ENCODE results near the gene HSF2BP.
A peak's percentile ranks its signal among the peaks of the same experiment; 100 is the strongest.
"Not testable (repeated sequence)": the region's sequence is repeated elsewhere in the genome, so short reads cannot be mapped to it uniquely, and the experiment has no call there.

HSF2BP gene

DNA sequence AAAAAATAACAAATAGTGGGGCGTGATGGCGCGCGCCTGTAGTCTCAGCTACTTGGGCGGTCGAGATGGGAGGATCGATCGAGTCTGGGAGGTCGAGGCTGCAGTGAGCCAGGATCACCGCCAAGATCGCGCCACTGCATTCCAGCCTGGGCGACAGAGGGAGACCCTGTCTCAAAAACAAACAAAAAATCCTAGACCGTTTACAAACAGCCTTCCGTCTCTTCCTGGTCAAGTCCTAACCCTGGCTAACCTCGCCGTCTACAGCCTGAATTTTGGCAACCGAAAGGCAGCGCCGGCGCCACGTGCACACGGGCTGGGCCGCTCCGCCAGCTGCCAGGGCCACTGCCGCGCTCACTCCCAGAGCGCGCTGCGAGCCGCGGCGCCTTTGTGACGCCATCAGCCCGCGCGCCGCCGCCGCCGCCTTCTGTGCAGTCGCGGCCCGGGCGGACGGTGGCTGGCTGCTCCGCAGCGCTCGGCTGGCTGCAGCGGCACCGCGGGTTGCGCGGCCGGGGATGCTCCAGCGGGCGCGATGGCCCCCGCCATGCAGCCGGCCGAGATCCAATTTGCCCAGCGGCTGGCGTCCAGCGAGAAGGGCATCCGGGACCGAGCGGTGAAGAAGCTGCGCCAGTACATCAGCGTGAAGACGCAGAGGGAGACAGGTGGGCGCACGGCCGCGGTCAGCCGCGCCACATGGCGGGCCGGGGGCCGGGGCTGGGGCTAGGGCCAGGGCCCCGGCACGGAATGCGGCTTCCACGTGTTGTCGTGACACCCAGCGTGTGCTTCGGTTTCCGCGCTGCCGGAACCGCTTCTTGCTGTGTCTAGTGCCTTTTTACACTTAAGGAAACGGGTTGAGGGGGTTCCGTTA is at the start of gene HSF2BP, which contains the start of gene RRP1B:
Gene HSF2BP, minus strand, starts transcription at position 353 of the 865 bp plus-strand sequence. CDS start 1,392 bp downstream, outside the sequence.
Gene RRP1B, plus strand, starts transcription at position 425 of the 865 bp plus-strand sequence. Its CDS starts 105 bp downstream, at position 530.
- DNase-seq (ENCODE audit: low spot score), result peak; percentile 69

DNA sequence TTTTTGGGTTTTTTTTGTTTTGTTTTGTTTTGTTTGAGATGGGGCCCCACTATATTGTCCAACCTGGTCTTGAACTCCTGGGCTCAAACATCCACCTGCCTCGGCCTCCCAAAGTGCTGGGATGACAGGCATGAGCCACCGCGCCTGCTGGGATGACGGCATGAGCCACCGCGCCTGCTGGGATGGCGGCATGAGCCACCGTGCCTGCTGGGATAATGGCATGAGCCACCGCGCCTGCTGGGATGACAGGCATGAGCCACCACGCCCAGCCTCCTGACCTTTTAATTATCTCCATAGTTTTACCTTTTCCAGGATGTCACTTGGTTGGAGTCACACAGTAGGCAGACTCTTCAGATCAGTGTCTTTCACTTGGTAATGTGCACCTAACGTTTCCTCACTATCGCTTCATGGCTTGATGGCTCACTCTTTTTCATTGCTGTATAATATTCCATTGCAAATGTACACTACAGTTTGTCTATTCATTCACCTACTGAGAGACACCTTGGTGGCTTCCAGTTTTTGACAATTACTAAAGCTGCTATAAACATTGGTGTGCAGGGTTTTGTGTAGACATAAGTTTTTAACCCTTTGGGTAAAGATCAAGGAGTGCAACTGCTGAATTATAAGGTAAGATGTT is 49.6 kb upstream of the HSF2BP start:
- DNase-seq (ENCODE audit: low spot score), result no peak

DNA sequence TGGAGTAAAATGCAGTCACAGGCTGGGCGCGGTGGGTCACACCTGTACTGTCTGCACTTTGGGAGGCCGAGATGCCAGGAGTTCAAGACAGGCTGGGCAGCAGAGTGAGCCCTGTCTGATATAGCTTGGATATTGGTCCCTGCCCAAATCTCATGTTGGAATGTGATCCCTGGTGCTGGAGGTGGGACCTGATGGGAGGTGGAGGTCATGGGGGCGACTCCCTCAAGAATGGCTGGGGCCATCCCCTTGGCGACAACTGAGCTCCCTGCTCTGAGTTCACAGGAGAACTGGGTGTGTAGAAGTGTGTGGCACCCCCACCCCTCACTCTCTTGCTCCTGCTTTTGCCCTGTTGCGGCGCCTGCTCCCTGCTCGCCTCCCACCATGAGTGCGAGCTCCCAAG is 48.2 kb upstream of the HSF2BP start:
- DNase-seq (ENCODE audit: low spot score), result no peak

DNA sequence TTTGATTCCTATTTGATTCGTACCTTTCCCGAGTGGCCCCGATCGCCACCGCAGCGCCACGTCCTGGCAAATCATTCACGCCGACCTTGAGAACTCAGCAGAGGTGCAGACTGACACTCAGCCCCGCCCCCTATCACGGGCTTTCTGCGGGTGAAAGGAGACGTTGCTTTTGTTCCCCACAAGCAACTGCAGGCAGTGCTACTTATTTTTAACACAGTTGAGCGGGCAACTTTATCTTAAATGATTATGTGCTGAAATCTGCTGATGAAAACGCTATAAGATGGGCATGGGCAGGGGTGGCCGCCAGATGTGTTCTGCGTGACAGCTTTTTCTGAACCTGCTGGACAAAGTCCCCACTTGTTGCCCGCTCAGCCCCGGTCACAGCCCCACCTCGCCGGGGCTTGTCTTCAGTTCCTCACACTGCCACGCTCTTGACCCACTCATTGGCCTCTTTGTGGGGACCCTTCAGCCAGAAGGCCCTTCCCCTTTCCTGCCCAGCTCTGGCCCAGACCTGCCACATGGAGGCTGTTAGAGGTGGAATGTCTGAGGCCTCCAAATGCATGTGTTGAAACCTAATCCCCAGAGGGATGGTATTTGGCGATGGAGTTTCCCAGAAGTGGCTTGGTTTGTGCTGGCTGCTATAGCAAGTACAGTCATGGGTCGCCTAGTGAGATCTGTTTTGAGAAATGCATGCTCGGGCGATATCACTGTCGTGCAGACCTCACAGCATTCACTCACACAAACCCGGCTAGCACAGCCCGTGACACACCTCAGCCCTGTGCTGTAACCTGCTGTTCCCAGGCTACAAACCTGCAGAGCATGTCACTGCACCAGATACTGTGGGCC is 44.0 kb upstream of the HSF2BP start:
- DNase-seq (ENCODE audit: low spot score), result no peak

DNA sequence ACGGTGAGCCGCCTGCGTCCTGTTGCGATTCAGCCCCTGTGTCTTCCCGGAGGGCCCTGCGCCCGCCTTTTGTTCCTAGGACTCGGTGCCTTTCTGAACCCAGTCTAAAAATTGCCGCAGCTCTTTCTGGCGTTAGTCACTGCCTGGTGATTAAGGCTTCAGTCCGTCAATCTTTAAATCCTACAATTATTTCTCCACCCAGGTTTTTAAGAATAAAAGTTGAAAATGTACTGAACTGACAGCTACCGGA is 43.4 kb upstream of the HSF2BP start:
- DNase-seq (ENCODE audit: low spot score), result no peak

DNA sequence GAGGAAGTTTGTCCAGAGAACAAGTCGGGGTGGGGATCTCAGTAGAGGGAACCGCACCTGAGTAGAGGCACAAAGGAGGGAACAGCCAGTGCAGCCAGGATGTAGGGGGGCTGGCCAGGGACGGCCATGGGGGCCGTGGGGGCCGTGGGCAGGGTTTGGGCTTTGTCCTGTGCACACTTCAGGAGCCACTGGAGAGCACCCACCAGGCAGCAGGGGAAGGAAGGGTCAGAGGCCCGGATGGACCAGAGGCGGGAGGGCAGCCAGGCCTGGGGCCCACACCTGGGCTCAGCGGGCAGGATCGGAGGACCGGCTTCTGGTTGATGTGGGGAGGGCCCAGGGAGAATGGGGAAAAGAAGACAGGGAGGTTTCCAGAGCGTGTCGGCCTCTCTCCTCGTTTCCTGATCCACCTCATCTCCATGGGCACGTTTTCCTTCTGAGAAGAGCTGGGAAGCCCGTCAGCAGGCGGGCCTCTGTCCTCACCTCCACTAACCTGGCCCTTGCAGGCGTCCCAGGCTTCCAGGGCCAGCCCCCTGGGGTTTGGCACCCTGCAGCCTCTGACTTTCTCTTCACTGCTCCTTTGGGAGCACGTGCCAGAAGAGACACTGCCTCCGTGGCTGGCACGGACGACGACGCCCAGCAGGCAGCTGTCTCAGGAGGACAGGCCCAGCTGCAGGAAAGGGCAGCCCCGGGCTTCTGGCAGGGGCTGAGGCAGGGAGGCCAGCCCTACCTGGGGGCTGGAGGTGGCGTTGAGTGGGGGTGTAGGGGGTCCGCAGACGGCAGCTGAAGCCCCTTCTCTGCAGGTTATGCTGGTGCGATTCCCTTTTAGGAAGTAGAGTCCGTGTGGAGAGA is 42.9 kb upstream of the HSF2BP start:
- DNase-seq (ENCODE audit: low spot score), result no peak

DNA sequence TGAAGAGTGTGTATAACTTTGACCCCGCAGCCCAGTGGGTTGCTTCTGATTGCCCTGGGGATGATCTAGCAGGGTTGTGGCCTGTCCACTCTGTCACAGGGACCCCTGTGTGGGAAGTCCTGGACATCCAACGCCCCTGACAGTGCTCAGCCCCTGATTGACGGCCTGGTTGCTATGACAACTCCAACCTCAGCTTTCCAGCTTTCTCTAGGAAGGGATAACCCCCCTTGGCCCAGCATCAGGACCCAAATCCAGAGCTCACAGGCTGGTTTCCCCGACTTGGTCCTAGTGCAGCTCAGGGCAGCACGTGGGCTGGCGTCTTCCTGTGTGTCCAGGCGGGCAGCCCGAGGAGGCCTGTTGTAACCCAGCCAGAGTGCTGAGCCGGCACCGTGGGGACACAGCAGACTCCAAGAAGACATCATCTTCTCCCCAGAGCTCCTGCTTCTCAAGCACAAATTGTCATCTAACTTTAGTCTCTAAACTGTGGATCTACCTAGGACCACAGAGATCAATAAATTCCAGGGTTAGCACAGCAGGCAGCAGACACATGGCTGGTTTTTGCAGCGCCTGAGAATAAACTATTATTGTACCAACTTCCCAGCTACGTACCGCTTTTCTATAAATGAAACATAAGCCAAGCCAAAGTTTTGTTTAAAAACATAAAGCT is 40.8 kb upstream of the HSF2BP start:
- no peak for DNase-seq (ENCODE audit: low spot score)

DNA sequence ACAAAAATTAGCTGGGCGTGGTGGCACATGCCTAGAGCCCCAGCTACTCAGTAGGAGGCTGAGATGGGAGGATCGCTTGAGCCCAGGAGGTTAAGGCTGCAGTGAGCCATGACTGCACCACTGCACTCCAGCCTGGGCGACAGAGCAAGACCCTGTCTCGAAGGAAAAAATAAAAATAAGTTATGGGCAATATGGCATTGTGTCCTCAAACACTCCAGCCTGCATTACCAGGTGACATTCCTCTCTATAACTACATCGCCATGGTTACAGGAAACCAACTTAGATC is 40.1 kb upstream of the HSF2BP start:
- not testable (repeated sequence) for DNase-seq (ENCODE audit: low spot score)

DNA sequence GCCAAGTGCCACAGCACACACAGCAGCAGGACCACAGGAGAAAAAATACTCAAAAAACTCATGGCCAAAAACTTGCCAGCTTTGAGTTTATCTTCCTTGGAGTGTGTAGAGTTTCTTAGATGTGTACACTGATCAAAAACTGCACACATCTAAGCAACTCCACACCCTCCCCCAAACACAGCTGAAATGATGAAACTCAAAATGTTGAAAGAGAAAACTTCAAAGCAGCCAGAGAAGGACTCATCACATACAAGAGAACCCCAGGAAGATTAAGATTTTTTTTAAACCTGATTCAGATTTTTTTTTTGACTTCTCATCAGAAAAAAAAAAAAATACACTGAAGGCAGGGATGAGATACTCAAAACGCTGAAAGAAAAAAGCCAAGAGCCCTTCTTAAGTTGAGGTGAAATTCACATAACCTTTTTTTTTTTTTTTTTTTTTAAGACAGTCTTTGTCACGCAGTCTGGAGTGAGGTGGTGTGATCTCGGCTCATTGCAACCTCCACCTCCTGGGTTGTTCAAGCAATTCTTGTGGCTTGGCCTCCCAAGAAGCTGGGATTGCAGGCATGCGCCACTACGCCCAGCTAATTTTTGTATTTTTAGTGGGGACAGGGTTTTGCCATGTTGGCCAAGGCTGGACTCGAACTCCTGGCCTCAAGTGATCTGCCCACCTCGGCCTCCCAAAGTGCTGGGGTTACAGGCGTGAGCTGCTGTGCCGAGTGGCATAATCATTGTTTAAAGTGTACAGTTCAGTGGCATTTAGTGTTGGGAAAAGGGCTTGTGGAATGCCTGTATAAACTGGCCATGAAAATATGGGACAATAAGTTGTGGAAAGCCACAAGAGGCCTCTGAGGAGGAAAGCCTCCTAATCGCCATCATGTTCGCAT is 38.7 kb upstream of the HSF2BP start:
- no peak for DNase-seq (ENCODE audit: low spot score)

DNA sequence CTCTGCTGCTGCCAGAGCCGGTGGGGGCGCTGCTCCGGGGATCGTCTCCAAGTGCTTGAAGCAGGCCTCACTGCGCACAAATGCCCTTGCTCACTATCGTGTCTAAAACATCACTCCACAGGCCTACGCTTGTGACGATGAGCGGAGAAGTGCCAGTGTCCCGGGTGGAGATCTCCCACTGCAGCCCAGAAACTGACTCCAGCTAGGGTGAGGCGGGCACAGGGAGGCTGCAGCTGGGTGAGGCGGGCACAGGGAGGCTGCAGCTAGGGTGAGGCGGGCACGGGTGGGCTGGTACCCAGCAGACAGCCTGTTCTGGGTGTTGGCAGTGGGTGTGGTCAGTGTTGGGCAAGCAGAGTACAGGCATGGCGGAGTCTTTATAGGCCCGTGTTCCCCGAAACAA is 36.9 kb upstream of the HSF2BP start:
- DNase-seq (ENCODE audit: low spot score), result no peak

DNA sequence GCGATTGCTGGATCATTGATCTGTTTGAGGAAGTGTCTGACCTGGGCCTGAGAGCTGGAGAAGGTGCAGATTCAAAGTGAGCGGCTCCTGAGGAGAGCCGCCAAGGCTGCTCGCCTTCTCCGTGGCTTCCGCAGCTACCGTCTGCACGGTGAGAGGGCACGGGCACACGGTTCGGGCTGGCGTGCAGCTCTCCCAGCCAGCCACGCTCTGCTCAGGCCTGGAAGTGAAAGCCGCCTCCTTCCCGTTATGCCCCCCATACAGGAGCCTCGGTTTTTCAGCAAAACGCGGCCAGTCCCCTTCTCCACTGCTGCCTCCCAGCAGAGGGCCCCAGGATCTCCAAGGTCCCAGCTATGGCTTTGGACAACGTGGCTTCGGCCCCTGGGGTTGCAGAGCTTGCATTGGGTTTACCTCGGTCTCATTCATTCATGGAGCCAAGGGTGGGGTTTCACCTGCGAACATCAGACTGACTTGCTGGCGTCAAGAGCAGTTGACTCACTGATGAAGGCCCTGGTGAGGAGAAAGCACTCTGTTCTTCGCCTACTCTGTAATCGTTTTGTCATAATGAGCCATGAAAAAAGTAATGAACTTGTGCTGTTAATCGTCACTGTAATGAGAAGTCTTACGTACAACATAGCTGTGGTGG is 35.3 kb upstream of the HSF2BP start:
- no peak for DNase-seq (ENCODE audit: low spot score)

DNA sequence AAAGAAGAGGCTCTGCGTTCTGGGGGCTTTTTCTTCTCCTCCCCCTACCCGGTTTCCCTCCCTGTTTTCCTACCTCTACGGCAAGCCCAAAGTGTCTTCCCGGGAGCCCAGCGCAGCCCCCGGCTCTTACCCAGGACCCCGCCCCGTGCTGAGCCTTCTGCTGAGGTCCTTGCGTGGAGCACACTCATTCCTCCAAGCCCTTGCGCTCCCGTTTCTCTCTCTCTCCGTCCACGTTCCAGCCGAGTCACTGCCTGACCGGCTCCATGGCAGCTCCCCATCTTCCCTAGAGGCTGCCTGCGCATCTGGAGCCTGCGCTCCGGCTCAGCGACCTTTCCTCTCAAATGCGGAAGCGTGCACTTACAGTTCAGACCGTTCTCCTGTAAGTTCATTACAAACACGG is 34.7 kb upstream of the HSF2BP start:
- DNase-seq (ENCODE audit: low spot score), result no peak

DNA sequence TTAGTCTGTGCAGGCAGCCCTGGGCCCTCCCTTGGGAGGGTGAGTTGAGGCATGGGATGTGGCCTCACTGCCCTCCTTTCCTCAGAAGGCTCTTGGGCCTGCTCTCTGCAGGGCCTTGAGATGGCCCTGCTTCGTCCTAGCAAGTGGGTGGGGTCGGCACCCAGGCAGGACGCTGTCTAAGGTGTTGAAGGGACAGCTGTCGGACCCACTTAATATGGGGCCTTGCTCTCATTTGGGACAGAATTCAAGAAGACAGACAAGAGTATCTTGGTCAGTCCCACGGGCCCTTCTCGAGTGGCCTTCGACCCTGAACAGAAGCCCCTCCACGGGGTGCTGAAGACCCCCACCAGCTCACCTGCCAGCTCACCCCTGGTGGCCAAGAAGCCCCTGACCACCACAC is 33.7 kb upstream of the HSF2BP start:
- DNase-seq (ENCODE audit: low spot score), result no peak

DNA sequence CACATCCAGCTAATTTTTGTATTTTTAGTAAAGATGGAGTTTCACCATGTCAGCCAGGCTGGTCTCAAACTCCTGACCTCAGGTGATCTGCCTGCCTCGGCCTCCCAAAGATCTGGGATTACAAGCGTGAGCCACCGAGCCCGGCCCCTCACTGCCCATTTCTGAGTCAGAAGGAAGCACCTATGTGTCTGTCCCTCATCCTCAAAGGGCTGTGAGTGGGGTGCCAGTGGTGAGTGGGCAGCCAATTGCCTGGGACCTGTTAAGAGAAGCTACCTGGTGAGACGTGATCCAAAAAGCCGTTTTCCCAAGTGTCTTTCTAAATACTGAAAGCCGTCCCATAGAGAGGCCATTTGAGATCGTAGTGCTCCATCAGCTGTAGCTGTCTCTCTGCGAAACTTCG is 32.5 kb upstream of the HSF2BP start:
- DNase-seq (ENCODE audit: low spot score), result no peak

DNA sequence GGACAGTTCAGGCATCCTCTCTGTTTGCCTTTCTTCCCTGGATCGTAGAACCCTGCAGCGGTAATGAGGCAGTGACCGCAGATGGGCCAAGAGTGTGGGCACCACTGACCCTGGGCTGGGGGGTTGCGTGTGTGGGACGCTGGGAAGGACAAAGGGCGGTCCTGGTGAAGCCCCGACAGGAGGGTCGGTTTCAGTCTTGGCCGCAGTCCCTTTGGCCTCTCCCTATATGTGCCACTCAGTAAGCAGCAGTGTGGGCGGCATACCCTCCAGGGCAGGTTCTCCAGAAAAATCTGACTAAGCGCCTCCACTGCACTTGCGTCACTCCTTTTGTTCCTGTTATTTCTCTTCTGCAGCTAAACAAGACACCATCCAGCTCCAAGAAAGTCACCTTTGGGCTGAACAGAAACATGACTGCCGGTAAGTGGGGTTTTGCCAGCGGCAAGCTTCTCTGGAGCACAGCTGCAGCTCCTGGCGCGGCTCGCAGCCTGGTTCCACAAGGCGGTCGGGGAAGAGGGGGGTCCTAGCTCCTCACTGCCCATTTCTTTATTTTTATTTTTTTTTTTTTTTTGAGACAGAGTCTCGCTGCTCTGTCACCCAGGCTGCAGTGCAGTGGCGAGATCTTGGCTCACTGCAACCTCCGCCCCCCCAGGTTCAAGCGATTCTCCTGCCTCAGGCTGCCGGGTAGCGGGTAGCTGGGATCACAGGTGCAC is 32.0 kb upstream of the HSF2BP start:
- DNase-seq (ENCODE audit: low spot score), result no peak

DNA sequence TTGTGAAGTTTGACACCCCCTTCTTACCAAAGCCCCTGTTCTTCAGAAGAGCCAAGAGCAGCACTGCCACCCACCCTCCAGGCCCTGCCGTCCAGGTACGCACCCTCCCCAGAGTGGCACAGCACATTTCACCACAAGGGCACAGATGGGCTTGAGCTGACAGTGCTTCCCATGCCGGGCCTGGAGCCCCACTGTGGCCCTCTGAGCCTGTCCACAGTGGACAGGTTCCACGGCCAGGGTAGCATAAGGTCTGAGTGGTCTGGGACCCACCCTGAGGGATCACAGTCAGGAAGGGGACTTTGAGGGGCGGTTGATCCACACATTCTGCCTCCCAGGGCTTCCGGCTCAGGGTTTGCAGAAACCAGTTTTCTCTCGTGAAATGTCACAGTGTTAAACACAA is 31.1 kb upstream of the HSF2BP start:
- no peak for DNase-seq (ENCODE audit: low spot score)

DNA sequence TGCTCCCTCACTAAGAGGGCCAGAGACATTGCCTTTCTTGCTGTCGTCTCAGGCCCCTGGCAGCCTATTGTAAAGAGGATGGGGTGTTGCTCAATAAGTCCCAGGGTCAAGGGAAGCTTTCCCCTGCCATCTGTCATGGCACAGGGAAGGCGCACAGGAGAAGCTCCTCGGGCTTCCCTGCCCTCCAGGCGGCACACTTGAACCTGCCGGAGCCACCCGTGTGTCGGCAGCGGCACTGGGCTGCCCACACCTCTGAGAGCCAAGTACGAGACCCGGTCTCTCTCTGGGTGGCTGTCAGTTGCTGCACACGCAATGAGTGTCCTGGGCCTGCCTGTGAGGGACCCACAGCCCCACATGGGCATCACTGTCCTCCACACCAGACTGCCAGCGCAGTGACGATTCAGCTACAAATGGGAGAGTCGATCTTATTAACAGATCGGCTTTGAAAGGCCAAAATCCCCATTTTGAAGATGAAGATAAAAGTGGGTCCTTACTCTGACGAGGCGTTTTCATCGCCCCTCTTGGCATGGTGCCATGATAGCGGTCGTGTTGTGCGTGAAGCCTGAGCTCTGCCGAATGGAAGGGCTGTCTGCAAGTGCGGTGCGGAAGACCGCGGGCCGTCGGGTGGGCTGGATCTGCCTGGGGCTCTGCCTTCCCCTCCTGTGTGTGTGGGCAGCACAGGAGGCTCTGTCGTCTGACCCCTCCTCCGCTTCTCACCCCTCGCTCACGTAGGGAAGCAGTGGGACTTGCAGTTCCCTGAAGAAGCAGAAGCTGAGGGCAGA is 30.5 kb upstream of the HSF2BP start:
- no peak for DNase-seq (ENCODE audit: low spot score)

DNA sequence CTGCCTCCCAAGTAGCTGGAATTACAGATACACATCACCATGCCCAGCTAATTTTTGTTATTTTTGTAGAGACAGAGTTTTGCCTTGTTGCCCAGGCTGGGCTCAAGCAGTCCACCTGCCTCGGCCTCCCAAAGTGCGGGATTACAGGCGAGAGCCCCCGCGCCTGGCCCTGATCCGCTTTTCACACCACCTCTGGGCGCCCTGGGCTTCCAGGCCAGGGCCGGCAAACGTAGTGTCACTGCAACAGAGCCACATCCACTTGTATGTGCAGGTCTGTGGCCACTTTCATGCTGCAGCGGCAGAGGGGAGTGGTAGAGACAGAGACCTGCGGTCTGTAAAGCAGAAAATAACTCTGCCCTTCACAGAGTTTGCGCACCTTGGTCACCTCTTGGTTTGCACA is 29.6 kb upstream of the HSF2BP start:
- no peak for DNase-seq (ENCODE audit: low spot score)

Data from cerebellar cortex (tissue), 1 donor.